NT2/D1 (cell line): ENCODE results near the gene KLF3.

Experiments
- DNase-seq: peaks from one replicate; pipeline ENCODE4 v3.0.0-alpha.2; 2011; ENCODE audit warnings: low read depth, low spot score
- H3K27me3 ChIP-seq: 2 replicates; pipeline ENCODE4 v1.6.0; 2011; ENCODE audit warnings: mild to moderate bottlenecking; ENCODE audit not compliant: insufficient read length, insufficient read depth
- H3K36me3 ChIP-seq: 2 replicates; pipeline ENCODE4 v1.6.1; 2011; ENCODE audit warnings: mild to moderate bottlenecking, low read length, mixed read lengths; ENCODE audit not compliant: insufficient read depth, insufficient read length
- H3K4me1 ChIP-seq: 2 replicates; pipeline ENCODE4 v1.5.1; 2011; ENCODE audit not compliant: insufficient read depth, insufficient read length
- H3K4me3 ChIP-seq: 2 replicates; pipeline ENCODE4 v1.5.1; 2011; ENCODE audit warnings: low read depth; ENCODE audit not compliant: insufficient read length
- H3K9ac ChIP-seq: 2 replicates; pipeline ENCODE4 v1.6.0; 2011; ENCODE audit warnings: low read depth; ENCODE audit not compliant: insufficient read length
- H3K9me3 ChIP-seq: 2 replicates; pipeline ENCODE4 v1.5.1; 2011; ENCODE audit warnings: mild to moderate bottlenecking, low read length; ENCODE audit not compliant: insufficient read depth
- SUZ12 ChIP-seq: IDR thresholded peaks from 2 replicates; pipeline ENCODE4 v1.6.1; 2011; ENCODE audit not compliant: insufficient read length, insufficient read depth; ENCODE audit errors: extremely low read depth
- YY1 ChIP-seq: IDR thresholded peaks from 2 replicates; pipeline ENCODE4 v1.6.1; 2011; ENCODE audit not compliant: insufficient read length, insufficient read depth
- ZNF274 ChIP-seq: IDR thresholded peaks from 2 replicates; pipeline ENCODE4 v1.6.1; 2011; ENCODE audit warnings: mild to moderate bottlenecking, low read depth, low read length

The KLF3 gene

GRCh38 chr4:38654273-38654672 is 9.7 kb upstream of the KLF3 start:
- peaks cover 2% of the 10 kb centered on the region for H3K4me1 ChIP-seq
- TF ChIP-seq YY1 = no peak
- H3K9ac ChIP-seq = no peak overlapping the region
- H3K27me3 ChIP-seq = no peaks in the 10 kb centered on the region
- H3K4me3 ChIP-seq = no peak overlapping the region
- DNase-seq = no peak
- H3K9me3 ChIP-seq = no peaks in the 10 kb centered on the region
- no peaks in the 10 kb centered on the region for H3K36me3 ChIP-seq

GRCh38 chr4:38656111-38656510 is 7.9 kb upstream of the KLF3 start:
- no peaks in the 10 kb centered on the region for H3K4me1 ChIP-seq
- no peaks in the 10 kb centered on the region for H3K27me3 ChIP-seq
- no peak for DNase-seq
- no peak overlapping the region for H3K9ac ChIP-seq
- no peak overlapping the region for H3K4me3 ChIP-seq
- TF ChIP-seq YY1 (no peak), ZNF274 (no peak), SUZ12 (no peak)
- H3K36me3 ChIP-seq = no peaks in the 10 kb centered on the region
- no peaks in the 10 kb centered on the region; the same call in 1 of the 2 replicates for H3K9me3 ChIP-seq

GRCh38 chr4:38659346-38659745 is 4.7 kb upstream of the KLF3 start:
- TF ChIP-seq YY1 = no peak
- TF ChIP-seq SUZ12 = no peak
- no peak for TF ChIP-seq ZNF274
- Histone ChIP-seq H3K9ac (no peak overlapping the region), H3K27me3 (peaks cover 2% of the 10 kb centered on the region), H3K9me3 (no peaks in the 10 kb centered on the region; the same call in 1 of the 2 replicates), H3K4me1 (no peaks in the 10 kb centered on the region), H3K36me3 (no peaks in the 10 kb centered on the region), H3K4me3 (no peak overlapping the region)
- no peak for DNase-seq

GRCh38 chr4:38660838-38661237 is 3.2 kb upstream of the KLF3 start:
- no peak overlapping the region for H3K9ac ChIP-seq
- H3K4me3 ChIP-seq = no peak overlapping the region
- H3K27me3 ChIP-seq = peaks cover 2% of the 10 kb centered on the region
- TF ChIP-seq ZNF274 = no peak
- TF ChIP-seq YY1 = no peak
- TF ChIP-seq SUZ12 = no peak
- H3K4me1 ChIP-seq = no peaks in the 10 kb centered on the region
- H3K36me3 ChIP-seq = no peaks in the 10 kb centered on the region
- no peaks in the 10 kb centered on the region; the same call in 1 of the 2 replicates for H3K9me3 ChIP-seq
- no peak for DNase-seq

GRCh38 chr4:38661371-38661770 is 2.6 kb upstream of the KLF3 start:
- Histone ChIP-seq H3K4me1 (no peaks in the 10 kb centered on the region), H3K9me3 (no peaks in the 10 kb centered on the region; the same call in 1 of the 2 replicates), H3K9ac (no peak overlapping the region), H3K4me3 (no peak overlapping the region), H3K36me3 (no peaks in the 10 kb centered on the region), H3K27me3 (peaks cover 2% of the 10 kb centered on the region)
- TF ChIP-seq ZNF274 (no peak), SUZ12 (no peak), YY1 (no peak)
- no peak for DNase-seq

GRCh38 chr4:38662522-38663089 is 1.4 kb upstream of the KLF3 start:
- TF ChIP-seq YY1 (no peak), ZNF274 (no peak), SUZ12 (no peak)
- Histone ChIP-seq H3K4me3 (peak overlapping the region; percentile 46), H3K27me3 (peaks cover 2% of the 10 kb centered on the region), H3K9me3 (no peaks in the 10 kb centered on the region; the same call in 1 of the 2 replicates), H3K36me3 (no peaks in the 10 kb centered on the region), H3K9ac (peak overlapping the region; percentile 80), H3K4me1 (no peaks in the 10 kb centered on the region)
- DNase-seq = no peak

GRCh38 chr4:38663090-38663800 is 754 bp upstream of the KLF3 start:
- TF ChIP-seq ZNF274 (no peak), YY1 (no peak), SUZ12 (no peak)
- no peak for DNase-seq
- H3K27me3 ChIP-seq = peaks cover 2% of the 10 kb centered on the region

More at GRCh38 chr4:38663090-38663800, 754 bp upstream of the KLF3 start:
- no peaks in the 10 kb centered on the region for H3K4me1 ChIP-seq
- H3K9me3 ChIP-seq = no peaks in the 10 kb centered on the region; the same call in 1 of the 2 replicates
- H3K9ac ChIP-seq = peak overlapping the region; percentile 80
- H3K4me3 ChIP-seq = peak overlapping the region; percentile 46
- no peaks in the 10 kb centered on the region for H3K36me3 ChIP-seq
